Stimulated activated CD8-positive, alpha-beta memory T cell treated with anti-CD3 and anti-CD28 coated beads, Interleukin-7, amount 100 ng/mL, for 4 hours (primary cell): ENCODE measurements around the gene LIN9.
"Not testable (repeated sequence)": the region's sequence is repeated elsewhere in the genome, so short reads cannot be mapped to it uniquely, and the experiment has no call there.

Experiments used
- DNase-seq, 2 donors: peaks; one replicate each; pipeline ENCODE4 v3.0.0-alpha.2; 2020; ENCODE audit warnings: low read depth in 2 of 2

LIN9 gene

DNA sequence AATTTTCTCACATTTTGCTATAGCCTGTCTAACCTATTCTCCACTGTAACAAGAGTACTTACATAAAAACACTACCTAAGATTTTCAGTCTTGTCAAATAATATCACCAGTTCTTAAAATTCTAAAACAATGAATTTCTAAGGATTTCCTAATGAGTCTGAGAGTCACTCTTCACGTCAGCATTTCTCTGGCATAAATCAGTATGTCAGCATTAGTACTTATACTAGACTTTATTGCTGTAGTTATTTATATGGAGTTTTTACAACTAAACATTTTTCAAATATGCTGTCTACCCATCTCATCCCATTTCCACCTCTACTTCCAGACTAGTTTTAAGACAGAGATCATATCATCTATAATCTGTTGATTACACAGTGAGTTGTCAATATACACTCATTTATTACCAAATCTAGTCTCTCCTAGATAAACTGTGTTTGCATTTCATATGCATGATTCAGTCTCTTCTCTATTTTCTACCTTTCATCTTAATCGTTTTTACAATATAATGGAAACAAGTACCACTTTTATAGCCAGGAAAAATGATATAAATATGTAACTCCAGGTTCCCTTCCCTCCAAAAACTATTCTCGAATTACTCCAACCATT is 32.8 kb downstream of the LIN9 start:
- DNase-seq = no peak

DNA sequence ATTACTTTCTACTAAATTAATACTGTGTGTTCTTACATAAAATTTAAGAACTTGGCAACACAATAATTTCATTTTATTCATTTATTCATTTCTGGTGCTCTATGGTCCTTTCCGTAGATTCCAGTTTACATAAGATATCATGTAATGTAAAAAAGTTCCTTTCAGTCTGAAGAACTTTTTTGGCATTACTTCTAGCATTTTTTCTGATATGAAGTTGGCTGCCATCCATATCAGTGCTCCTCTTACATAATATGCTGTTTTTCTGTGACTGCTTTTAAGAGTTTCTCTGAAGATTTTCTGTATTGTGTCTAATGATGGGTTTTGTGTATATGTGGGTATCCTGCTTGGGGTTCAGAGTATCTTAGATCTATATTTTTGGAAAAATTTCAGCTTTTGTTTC is 34.8 kb downstream of the LIN9 start:
- DNase-seq = no peak

- not testable (repeated sequence) for DNase-seq
Measured at GRCh38 chr1:226272233-226272902, 36.6 kb downstream of the LIN9 start.

DNA sequence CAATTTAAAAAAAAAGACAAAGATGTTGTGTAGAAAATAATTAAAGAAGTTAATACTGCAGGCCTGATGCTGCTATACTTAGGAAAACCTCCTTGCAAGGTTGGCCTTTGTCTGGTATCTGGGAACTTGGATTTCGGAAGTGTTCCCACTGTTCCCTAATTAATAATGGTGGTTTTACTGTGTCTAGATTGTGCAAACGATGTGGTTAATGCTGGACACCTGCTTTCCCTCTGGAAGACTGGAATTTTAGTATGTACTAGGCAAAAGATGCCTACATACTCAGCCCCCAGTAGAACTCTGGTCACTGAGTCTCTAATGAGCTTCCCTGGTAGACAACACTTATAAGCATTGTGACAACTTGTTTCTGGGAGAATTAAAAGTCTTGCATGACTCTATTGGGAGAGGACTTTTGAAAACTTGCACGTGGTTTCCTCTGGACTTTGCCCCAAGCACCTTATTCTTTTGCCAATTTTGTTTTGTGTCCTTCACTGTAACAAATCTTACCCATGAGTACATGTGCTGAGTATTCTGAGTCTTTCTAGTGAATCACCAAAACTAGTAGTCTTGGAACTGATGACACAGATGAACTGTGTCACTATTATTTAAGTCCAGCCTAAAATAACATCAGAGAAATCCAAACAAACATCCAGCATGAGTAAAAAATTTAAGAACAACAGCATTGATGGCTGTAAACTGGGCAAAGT is 40.4 kb downstream of the LIN9 start:
- no peak for DNase-seq

GRCh38 chr1:226261818-226262217 is 47.1 kb downstream of the LIN9 start:
- DNase-seq = no peak

DNA sequence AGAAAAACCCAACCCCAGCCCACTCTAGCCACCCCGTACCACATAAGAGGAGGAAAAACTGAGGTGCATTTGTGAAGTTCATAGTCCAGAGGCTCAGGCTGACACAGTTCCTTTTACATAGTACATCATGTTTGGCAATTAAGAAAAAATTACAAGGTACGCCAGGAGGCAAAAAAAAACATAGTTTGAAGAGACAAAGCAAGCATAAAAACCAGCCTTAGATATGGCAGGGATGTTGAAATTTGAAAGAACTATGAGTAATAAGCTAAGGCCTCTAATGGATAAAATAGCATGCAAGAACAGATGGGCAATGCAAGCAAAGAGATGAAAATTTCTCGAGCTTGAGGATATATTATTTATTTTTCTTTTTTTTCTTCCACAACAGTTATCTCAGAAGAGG is 53.6 kb downstream of the LIN9 start:
- no peak for DNase-seq

- no peak for DNase-seq
Measured at GRCh38 chr1:226253933-226254332, 55.0 kb downstream of the LIN9 start.

- not testable (repeated sequence) for DNase-seq
Measured at GRCh38 chr1:226252841-226253240, 56.1 kb downstream of the LIN9 start.

- DNase-seq = no peak
Measured at GRCh38 chr1:226250511-226250910, 58.5 kb downstream of the LIN9 start.

DNA sequence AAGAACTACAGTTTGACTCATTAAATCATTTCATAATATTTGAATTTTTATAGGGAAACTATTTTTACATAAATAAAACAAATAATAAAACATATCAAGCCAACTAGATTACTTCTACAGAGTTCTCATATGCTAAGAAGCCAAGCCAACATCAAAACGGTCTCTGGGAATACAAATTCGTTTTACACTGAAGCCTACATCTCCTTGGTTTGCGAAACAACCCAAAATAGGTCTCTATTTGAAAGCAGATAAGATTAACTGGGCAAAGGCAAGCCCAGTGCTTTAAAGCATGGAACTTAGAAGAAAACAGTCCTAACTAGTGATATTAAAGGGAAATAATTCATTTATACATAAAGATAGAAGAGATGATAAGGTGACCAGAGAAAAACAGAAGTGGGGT is 60.2 kb downstream of the LIN9 start:
- DNase-seq = no peak

DNA sequence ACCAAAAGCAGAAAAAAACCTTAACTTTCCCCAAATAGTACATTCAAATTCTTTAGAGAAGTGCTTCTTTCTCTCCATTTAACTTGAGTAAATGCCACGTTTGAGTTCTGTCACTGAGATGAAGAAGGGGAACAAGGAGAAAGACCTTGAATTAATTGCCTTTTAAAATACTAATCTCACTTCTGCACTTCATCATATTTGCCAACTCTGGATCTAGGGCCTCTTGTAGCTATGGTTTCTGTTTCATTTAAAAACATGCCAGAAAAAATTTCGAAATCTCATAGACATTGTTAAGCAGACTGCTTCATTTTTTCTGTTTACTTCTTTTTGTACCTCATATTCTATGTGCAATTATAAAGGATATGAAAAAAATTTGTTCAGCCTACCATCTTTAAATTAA is 60.9 kb downstream of the LIN9 start:
- no peak for DNase-seq

DNA sequence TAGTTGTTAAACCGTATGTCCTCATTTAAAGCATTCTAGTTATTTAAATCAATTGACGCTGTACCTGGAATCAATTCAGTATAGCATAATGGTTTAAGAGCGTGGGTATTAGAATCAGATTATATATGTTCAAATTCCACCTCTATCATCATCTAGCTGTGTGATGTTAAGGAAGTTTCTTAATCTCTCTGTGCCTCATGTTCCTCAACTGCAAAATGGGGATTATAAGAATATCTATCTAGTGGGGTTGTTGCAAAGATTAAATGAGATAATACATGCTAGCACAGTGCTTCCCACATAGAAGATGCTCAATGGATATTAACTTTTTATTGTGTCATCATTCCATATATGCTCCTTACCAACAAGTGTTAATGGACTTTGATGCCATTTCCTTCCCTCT is 69.5 kb downstream of the LIN9 start:
- no peak for DNase-seq

DNA sequence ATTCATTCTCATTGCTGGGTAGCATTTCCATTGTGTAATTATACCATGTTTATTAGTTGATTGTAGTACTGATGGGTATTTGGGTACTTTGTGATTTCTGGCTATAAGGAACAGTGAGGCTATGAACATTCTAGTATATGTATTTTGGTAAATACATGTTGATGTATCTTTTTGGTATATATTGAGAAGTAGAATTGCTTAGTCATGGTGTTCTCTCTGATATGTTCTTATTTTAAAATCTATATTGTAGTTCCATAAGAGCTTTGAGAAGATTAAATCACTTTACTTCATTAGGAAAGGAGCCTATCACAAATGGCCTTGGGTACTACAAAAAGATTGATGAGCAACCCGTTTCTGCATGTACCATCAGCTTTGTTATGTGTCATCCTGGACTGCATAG is 72.1 kb downstream of the LIN9 start:
- no peak for DNase-seq

DNA sequence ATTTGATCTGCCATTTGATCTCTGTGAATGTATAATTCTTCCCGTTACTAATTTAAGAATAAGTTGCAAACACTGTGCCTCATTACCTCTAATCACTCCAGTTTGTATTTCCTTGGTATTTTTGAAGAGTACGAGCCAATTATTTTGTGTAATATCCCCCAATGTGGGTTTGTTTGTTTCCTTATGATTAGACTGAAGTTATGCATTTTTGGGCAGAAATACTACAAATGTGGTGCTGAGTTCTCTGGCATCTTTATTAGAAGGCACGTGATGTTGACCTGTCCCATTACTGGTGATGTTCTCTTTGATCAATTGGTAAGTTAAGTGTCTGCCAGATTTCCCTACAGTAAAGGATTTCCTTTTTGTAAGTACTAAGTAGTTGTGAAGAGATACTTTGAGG is 75.2 kb downstream of the LIN9 start:
- no peak for DNase-seq

- no peak for DNase-seq
Measured at GRCh38 chr1:226233293-226233692, 75.7 kb downstream of the LIN9 start.

DNA sequence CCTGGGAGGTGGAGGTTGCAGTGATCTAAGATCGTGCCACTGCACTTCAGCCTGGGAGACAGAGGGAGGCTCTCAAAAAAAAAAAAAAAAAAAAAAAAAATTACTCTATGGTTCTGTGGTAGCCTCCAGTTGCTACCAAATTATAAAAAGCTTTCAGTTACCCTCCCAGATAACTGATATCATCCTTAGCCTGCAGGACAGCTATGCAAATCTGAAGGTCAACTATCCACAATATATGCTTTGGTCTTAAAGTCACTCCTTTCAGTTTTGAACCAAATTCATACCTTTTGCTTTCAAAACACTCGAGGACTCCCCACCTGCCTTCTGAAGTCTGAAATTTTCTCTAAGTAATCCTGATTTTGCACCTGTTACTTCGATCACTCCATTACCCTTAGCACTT is 82.4 kb downstream of the LIN9 start:
- no peak for DNase-seq

- no peak for DNase-seq
Measured at GRCh38 chr1:226223786-226224244, 85.1 kb downstream of the LIN9 start.

DNA sequence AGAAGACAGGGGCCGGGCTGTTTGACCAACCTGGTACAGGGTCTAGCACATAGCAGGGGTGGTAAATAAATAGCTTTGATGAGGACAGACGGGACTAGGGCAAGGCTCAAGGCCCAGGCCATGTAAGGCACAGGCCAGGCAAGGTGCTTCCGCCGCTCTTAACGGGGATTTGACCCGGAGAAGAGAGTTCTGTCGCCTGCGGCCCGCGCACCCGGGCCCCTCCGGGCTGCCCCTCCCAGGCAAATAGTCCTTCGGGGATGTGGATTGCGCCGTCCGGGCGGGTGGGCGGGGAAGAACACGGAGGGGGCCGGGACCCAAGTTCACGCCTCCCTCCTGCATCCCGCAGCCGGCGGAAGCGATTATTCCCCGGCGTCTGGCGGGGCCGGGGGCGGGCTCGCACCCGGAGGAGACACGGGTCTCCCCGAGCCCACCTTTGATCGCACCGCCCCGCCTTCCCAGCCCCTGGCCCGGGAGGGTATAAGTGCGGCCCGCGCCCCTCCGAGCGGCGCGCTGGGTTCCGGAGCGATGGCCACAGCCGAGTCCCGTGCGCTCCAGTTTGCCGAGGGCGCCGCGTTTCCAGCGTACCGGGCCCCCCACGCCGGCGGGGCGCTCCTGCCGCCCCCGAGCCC is 85.7 kb downstream of the LIN9 start, which contains the start of gene MIXL1:
Gene MIXL1 (plus strand): TSS at position 508 of the 629 bp plus-strand sequence. CDS start 18 bp downstream, at position 526.
- no peak for DNase-seq

DNA sequence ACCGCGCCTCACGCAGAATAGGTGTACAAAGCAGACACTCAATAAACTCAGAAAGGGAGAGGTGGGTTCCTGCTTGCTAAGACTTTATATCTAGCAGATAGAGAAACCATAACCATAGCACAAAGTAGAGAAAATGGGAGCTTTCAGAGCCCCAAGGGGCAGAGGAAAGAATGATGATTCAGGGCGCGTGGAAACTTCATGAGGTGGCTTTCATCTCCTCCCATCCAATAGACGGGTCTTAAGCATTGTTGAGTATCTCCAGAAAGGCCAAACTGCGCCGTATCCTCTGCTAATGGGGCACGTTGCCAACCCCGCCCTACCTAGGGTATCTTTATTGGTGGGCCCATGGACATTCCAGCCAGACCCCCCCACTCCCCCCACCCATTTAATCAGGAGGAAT is 86.3 kb downstream of the LIN9 start:
- DNase-seq = no peak

- no peak for DNase-seq
Measured at GRCh38 chr1:226220473-226221189, 88.3 kb downstream of the LIN9 start.

- no peak for DNase-seq
Measured at GRCh38 chr1:226217273-226217672, 91.7 kb downstream of the LIN9 start.

DNA sequence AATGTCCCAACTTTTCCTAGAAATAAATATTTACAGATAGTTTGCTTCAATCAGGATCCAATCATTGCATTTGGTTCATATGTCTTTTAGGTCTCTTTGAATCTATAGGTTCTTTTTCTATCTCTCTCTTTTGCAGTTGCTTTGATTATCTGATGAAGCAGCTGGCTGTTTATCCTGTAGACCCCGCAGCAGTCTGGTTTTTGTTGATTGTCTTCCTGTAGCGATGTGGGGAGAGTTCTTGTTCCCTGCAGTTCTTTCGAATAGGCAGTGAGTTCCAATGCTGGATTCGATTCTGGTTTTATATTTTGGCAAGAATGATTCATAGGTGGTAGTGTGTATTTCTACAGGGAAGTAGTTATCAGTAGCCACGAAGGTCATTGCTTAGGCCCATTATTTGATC is 92.9 kb downstream of the LIN9 start:
- no peak for DNase-seq
